HG03097 (cell line): ENCODE data around the gene RAB6A.

Source experiments
- ATAC-seq: cut with Tn5 transposase; IDR thresholded peaks from one replicate; pipeline ENCODE4 v1.9.1; 2021; ENCODE audit not compliant: unreplicated experiment, low FRiP score

The RAB6A gene

DNA sequence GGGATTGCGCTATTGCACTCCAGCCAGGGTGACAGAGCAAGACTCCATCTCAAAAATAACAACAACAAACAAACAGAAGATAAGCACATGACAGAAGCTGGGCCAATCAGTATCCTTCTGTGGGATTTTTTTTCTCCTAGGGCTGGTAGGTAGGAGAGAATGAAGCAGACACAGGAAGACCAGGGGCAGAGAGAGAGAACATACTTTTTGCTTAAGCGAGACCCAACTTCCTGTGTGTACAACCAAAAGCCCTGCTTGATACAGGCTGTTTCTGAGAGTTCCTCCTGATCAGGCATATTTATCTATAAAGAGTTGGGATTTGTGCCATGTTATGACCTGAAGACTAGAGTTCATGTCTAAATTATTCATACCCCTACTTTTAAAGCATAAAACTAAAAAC lies 126.9 kb downstream of the RAB6A start:
- ATAC-seq = no peak

DNA sequence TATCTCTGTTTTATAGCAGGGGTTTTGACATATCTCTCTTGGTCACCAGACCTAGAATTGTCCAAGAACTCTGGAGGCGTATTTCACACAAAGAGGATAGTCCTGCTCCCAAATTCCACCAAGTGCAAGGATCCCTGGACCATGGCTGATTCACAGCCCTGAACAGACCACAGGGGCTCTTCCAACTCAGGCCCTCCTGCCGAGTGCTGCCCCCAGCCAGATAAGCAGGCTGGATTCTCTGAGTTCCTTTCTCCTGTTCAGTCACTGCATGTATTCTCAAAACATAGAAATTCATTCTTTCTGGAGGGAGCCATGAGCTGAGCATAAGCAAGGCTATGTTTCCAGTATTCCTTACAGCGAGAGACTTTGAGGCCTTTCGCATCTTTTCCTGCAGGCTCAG lies 127.9 kb downstream of the RAB6A start:
- no peak for ATAC-seq

DNA sequence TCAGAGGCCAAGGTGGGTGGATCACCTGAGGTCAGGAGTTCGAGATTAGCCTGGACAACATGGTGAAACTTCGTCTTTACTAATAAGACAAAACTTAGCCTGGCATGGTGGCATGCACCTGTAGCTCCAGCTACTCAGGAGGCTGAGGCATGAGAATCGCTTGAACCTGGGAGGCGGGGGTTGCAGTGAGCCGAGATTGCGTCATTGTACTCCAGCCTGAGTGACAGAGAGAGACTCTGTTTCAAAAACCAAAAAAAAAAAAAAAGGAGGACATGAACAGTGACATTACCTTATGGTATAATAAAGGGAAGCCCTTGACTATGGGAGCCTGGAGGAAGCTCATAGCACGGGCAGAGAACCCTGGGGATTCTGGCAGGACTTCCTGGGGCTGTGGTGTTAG lies 131.0 kb downstream of the RAB6A start:
- ATAC-seq = no peak

DNA sequence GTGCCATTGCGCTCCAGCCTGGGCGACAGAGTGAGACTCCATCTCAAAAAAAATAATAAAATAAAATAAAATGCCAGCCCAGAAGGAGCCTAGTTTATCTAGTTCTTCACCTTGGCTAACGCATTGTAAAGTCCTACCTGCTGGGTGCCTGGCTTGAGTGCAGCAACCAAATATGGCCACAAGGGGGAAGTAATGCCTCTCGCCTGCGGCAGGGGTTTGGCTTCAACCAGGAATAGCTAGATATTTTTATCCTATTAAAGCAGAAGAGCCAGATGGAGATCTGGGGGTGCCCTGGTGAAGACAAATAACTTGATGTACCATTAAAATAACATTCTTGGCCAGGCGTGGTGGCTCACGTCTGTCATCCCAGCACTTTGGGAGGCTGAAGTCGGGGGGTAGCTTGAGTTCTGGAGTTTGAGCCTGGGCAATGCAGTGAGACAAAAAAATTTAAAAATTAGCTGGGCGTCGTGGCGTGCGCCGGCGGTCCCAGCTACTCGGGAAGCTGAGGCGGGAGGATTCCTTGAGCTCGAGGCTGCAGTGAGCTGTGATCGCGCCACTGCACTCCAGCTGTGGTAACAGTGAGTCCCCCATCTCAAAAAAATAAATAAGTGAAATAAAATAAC lies 135.1 kb downstream of the RAB6A start:
- ATAC-seq = no peak
